ENCODE measurements around the gene PICK1.

- no peak for TF ChIP-seq POLR2AphosphoS5 (IDR thresholded peaks at IDR 0.05)
- no peak for TF ChIP-seq CTCF (IDR thresholded peaks at IDR 0.05)
- no peak for TF ChIP-seq POLR2A (IDR thresholded peaks at IDR 0.05)
Measured at GRCh38 chr22:38077096-38077495, 19.9 kb downstream of the PICK1 start.
